Sigmoid colon (tissue), 7 donors: Measurements from ENCODE around the gene ASB18. TPM values are rescaled to one million over a fixed set of nuclear protein-coding genes. Genes with fewer than 3 reads are reported as not detected.

ENCODE experiments used
- DNase-seq: peaks from one replicate; pipeline ENCODE4 v3.0.0-alpha.2; 2019
- H3K27ac ChIP-seq, 4 donors: fragments of 200-600 bp; sonication (generic); one replicate each; pipeline ENCODE4 v1.5.1; 2016 to 2019; ENCODE audit warnings: mild to moderate bottlenecking in 1 of 4
- H3K27me3 ChIP-seq, 3 donors: fragments of 200-600 bp; sonication (generic); one replicate each; pipeline ENCODE4 v1.5.1; 2019; ENCODE audit warnings: mild to moderate bottlenecking in 1 of 3
- H3K36me3 ChIP-seq, 4 donors: fragments of 200-600 bp; sonication (generic); one replicate each; pipeline ENCODE4 v1.5.1; 2016 to 2019
- H3K4me1 ChIP-seq, 4 donors: fragments of 200-600 bp; sonication (generic); one replicate each; pipeline ENCODE4 v1.5.1; 2017 to 2019
- H3K4me3 ChIP-seq, 4 donors: fragments of 200-600 bp; sonication (generic); one replicate each; pipeline ENCODE4 v1.5.1; 2017 to 2019; ENCODE audit warnings: mild to moderate bottlenecking in 2 of 4, moderate library complexity in 1 of 4
- H3K9me3 ChIP-seq, 4 donors: fragments of 200-600 bp in 3 of 4; sonication (generic) in 3 of 4; one replicate each; pipeline versions ENCODE4 v1.5.1 to v1.6.1; 2013 to 2019
- EP300 ChIP-seq, 4 donors: sonication (generic); formaldehyde crosslinking; IDR thresholded peaks; one replicate each; pipeline ENCODE4 v1.6.1; 2017; ENCODE audit warnings: antibody characterized with exemption in 4 of 4
- POLR2A ChIP-seq, 2 donors: fragments of 450-650 bp; IDR thresholded peaks; one replicate each; pipeline ENCODE4 v1.6.1; 2016; ENCODE audit warnings: antibody characterized with exemption in 2 of 2, mild to moderate bottlenecking in 2 of 2, moderate library complexity in 2 of 2
- POLR2AphosphoS5 ChIP-seq, 4 donors: sonication (generic); formaldehyde crosslinking; IDR thresholded peaks; one replicate each; pipeline ENCODE4 v1.6.1; 2017; ENCODE audit warnings: antibody characterized with exemption in 4 of 4
- WGBS, 2 donors: extraction: QIAGEN DNeasy Blood & Tissue Kit; methylation state at CpG; one replicate each; pipeline ENCODE4 v1.1.7; 2013; 5-methylcytosine and 5-hydroxymethylcytosine counted together
- intact Hi-C: fragments of 100-400 bp; cut with DNase I; formaldehyde crosslinking; loops from one replicate; pipeline ENCODE4 v1.15.1; 2023
- polyA plus RNA-seq, 3 donors: library from polyadenylated mRNA; stranded (reverse); fragments of 200-250 nt; gene quantifications; one replicate each; pipeline ENCODE4 v1.2.3, GENCODE V29; 2013
- total RNA-seq, 4 donors: library from RNA; depleted of rRNA; stranded (reverse); fragments of >200 nt; gene quantifications; one replicate each; pipeline ENCODE4 v1.1.0, GENCODE V29; 2016
- TF ChIP-seq, protein P1 (sequence below), 4 experiments: fragments of 450-650 bp in 3 of 4; fragments of 200-600 bp in 1 of 4; IDR thresholded peaks; one replicate each; pipeline ENCODE4 v1.5.1; 2016 to 2019; ENCODE audit warnings: antibody characterized with exemption in 4 of 4, mild to moderate bottlenecking in 3 of 4, moderate library complexity in 2 of 4
- donor health status: healthy with polysubstance abuse.
- donor health status: Bipolar disorder and iron deficiency.
- donor health status: healthy.

ASB18 gene
- total and polyA plus RNA-seq, 7 donors, result not detected

DNA sequence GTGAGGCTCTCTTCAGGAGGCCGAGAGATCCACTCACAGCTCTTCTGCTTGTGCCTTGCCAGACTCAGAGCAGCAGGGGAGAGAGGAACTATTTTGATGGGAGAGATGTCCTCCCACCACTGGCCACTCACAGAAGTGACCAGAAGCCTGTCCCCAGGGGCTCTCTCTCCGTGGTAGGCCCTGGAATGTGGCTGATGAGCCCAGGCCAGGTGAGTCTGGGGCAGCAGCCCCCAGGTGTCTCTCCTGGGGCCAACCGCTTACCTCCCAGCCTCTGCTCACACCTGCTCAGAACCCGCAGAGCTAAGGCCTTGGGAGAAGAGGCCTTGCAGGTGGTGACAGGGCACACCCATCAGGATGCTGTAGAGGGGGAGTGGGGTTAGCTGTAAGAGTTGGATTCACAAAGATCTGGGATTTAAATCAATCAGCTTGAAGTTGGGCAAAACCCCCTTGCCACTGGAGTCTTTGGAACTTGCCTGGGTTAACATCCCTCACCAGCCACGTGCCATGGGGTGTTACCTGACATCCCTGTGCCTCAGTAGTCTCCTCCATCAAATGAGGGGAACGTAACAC, 29.1 kb upstream of the ASB18 start:
- Histone ChIP-seq H3K4me3 (no peak overlapping the region), H3K4me1 (no peaks in the 10 kb centered on the region), H3K9me3 (no peaks in the 10 kb centered on the region), H3K27me3 (peaks cover 0 to 10% (median 0%) of the 10 kb centered on the region in 3 donors), H3K27ac (no peak overlapping the region), H3K36me3 (no peaks in the 10 kb centered on the region)
- intact Hi-C loops, result no loop called here
- no peak for DNase-seq
- WGBS, 2 donors, result 79% methylated on average over 6 of the region's 6 CpGs
- TF ChIP-seq EP300 (IDR thresholded peaks at IDR 0.05) (no peak), POLR2A (IDR thresholded peaks at IDR 0.05) (no peak), POLR2AphosphoS5 (IDR thresholded peaks at IDR 0.05) (no peak)
- TF ChIP-seq, protein P1, sequence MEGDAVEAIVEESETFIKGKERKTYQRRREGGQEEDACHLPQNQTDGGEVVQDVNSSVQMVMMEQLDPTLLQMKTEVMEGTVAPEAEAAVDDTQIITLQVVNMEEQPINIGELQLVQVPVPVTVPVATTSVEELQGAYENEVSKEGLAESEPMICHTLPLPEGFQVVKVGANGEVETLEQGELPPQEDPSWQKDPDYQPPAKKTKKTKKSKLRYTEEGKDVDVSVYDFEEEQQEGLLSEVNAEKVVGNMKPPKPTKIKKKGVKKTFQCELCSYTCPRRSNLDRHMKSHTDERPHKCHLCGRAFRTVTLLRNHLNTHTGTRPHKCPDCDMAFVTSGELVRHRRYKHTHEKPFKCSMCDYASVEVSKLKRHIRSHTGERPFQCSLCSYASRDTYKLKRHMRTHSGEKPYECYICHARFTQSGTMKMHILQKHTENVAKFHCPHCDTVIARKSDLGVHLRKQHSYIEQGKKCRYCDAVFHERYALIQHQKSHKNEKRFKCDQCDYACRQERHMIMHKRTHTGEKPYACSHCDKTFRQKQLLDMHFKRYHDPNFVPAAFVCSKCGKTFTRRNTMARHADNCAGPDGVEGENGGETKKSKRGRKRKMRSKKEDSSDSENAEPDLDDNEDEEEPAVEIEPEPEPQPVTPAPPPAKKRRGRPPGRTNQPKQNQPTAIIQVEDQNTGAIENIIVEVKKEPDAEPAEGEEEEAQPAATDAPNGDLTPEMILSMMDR (IDR thresholded peaks at IDR 0.05), result no peak

DNA sequence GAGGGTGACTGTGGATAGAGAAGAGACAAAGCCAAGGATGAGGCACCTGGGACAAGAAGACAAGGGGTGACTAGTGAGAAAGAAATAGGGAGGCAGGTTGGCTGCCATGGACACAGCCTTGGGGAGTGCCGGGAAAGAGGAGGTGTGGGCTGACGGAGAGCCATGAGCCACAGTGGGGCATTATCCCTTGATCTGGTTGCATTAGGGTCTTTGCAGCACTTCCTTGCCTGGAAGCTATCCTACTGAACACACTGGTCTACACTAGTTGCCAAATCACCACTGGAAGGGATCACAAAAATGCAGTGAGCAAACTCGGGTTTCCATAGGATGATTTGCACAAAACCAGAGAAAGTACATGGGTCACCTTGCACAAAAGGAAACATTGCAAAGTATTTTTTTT, 27.7 kb upstream of the ASB18 start:
- no peaks in the 10 kb centered on the region for H3K36me3 ChIP-seq
- H3K9me3 ChIP-seq, result no peaks in the 10 kb centered on the region
- H3K4me1 ChIP-seq, result no peaks in the 10 kb centered on the region
- intact Hi-C loops, result no loop called here
- H3K27me3 ChIP-seq, result peaks cover 0 to 10% (median 0%) of the 10 kb centered on the region in 3 donors
- H3K27ac ChIP-seq, result no peak overlapping the region
- TF ChIP-seq POLR2A (IDR thresholded peaks at IDR 0.05) (no peak), EP300 (IDR thresholded peaks at IDR 0.05) (no peak), POLR2AphosphoS5 (IDR thresholded peaks at IDR 0.05) (no peak)
- TF ChIP-seq, protein P1 (IDR thresholded peaks at IDR 0.05), result no peak
- DNase-seq, result no peak
- H3K4me3 ChIP-seq, result no peak overlapping the region
- 60 to 82% methylated on average over 3 of the region's 3 CpGs for WGBS, 2 donors

DNA sequence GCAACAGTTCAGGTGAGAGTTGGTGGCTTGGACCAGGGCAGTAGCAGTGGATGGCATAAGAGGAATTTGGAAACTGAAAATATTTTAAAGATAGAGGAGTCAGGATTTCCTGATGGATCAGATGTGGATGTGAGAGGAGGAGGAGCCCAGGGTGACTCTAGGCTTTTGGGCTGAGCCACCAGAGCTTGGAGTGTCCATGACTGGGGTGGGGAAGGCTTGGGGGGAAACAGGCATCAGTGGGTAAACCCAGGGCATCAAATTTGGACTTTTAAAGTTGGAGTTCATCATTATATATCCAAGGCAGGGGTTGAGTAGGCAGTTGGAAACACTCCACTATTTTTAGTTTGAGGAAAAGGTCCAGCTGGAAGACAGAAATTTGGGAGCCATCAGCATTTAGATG, 27.3 kb upstream of the ASB18 start:
- no peaks in the 10 kb centered on the region for H3K36me3 ChIP-seq
- no peak overlapping the region for H3K4me3 ChIP-seq
- intact Hi-C loops, result no loop called here
- TF ChIP-seq POLR2A (IDR thresholded peaks at IDR 0.05) (no peak), EP300 (IDR thresholded peaks at IDR 0.05) (no peak), POLR2AphosphoS5 (IDR thresholded peaks at IDR 0.05) (no peak)
- TF ChIP-seq, protein P1 (IDR thresholded peaks at IDR 0.05), result no peak
- H3K27me3 ChIP-seq, result peaks cover 0 to 10% (median 0%) of the 10 kb centered on the region in 3 donors
- H3K27ac ChIP-seq, result no peak overlapping the region
- H3K4me1 ChIP-seq, result no peaks in the 10 kb centered on the region
- no peaks in the 10 kb centered on the region for H3K9me3 ChIP-seq
- DNase-seq, result no peak

DNA sequence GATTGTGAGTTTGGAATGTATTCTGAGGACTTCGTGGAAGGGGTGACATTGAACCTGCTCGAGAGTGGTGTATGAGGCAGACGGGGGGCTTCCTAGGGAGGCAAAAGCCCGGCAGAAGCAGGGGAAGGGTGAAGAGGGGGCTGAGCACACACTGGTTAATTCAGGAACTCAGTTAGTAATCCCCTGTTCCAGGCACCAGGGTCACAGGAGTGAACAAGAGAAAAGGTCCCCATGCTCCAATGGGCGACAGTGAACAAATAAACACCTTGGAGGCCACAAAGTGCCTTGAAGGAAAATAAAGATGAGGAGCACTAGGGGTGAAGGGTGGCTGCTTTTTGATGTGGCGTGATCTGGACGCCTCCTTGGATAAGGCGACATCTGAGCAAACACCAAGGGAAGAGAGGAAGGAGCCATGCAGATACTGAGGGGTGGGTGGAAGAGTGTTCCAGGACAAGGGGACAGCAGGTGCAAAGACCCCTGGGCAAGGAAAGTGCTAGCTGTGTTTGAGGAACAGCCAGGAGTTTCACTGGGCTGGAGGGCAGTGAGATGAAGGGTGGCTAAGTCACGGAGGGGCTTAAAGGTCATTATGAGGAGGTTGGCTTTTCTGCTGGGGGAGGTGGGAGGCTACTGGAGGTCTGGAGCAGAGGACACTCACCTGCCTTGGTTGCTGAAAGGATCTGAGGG, 26.7 kb upstream of the ASB18 start:
- Histone ChIP-seq H3K36me3 (no peaks in the 10 kb centered on the region), H3K4me1 (no peaks in the 10 kb centered on the region), H3K27me3 (peaks cover 0 to 10% (median 0%) of the 10 kb centered on the region in 3 donors), H3K9me3 (no peaks in the 10 kb centered on the region), H3K4me3 (no peak overlapping the region), H3K27ac (no peak overlapping the region)
- DNase-seq, result no peak
- TF ChIP-seq POLR2AphosphoS5 (IDR thresholded peaks at IDR 0.05) (no peak), EP300 (IDR thresholded peaks at IDR 0.05) (no peak), POLR2A (IDR thresholded peaks at IDR 0.05) (no peak)
- TF ChIP-seq, protein P1 (IDR thresholded peaks at IDR 0.05), result no peak
- WGBS, 2 donors, result 73 to 78% methylated on average over 9 of the region's 9 CpGs
- intact Hi-C loops, result no loop called here
